SH-SY5Y (cell line): ENCODE measurements around the gene TMEM37.

Experiments
- GATA2 ChIP-seq: IDR thresholded peaks from 2 replicates; pipeline ENCODE4 v1.6.1; 2011; ENCODE audit warnings: mild to moderate bottlenecking, low read depth, low read length
- GATA3 ChIP-seq: IDR thresholded peaks from 2 replicates; pipeline ENCODE4 v1.6.1; 2011; ENCODE audit warnings: low read depth, mild to moderate bottlenecking, low read length, moderate library complexity

GRCh38 chr2:119466373-119466772 is 34.7 kb downstream of the TMEM37 start:
- TF ChIP-seq GATA2 = no peak
- TF ChIP-seq GATA3 = no peak
